IPS DF 4.7 (cell line): Measurements from ENCODE around the gene SSH3.

Source experiments
- DNase-seq: peaks from one replicate; pipeline ENCODE4 v3.0.0-alpha.2; 2013; ENCODE audit warnings: low spot score; ENCODE audit errors: extremely low read depth

SSH3 gene

DNA sequence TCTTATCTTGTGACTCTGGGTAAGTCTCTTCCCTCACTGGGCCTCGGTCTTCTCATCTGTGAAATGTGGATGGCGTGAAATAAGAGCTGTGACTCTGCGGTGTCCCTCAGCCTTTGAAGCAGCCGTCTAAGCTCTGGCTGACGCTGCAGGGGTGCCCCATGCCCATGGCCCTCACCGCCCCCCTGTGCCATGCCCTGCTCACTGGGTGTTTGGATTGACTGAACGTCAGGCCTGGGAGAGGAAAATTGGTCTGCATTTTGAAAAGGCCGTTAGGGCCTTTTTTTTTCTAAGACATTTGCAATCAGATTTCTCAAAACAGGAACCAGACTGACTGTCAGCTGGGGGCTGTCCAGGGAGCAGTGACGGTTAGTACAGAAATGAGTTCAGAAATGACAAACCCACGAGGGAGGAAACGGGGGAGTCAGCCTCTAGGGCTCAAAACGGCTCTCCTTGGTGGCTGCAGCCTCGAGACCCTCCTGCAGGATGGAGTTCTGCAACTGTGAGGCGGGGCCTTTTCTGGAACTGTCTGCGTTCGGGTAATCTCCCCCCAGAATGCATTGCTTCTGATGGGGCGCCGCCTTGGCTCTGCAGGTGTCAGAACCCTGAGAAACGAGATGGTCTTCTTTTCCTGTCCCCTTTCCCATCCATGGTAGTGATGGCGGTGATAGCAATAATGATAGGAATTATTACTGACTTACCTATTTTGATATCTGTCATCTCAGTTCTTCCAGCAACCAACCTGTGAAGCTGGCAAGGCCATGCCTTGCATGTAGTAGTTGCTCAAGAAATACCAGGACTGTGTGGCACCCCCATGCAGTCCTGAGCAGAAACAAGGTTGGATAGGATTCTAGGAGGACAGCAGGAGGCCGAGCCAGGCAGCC, 35.0 kb upstream of the SSH3 start:
- no peak for DNase-seq

DNA sequence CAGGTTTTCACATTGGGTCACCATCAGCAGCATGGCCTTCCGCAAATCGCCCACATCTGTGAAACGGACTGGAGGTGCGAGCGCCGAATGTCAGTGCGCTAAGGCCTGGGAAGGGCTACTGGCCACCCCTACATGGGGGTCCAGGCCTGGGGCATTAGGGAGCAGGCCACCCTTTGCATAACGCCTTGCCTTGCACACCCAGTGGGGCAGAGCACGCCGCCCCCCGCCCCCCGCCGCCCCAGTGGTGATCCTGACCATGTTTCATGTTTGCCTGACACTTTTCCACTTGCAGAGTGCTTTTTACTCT, 34.4 kb upstream of the SSH3 start:
- DNase-seq, result no peak

DNA sequence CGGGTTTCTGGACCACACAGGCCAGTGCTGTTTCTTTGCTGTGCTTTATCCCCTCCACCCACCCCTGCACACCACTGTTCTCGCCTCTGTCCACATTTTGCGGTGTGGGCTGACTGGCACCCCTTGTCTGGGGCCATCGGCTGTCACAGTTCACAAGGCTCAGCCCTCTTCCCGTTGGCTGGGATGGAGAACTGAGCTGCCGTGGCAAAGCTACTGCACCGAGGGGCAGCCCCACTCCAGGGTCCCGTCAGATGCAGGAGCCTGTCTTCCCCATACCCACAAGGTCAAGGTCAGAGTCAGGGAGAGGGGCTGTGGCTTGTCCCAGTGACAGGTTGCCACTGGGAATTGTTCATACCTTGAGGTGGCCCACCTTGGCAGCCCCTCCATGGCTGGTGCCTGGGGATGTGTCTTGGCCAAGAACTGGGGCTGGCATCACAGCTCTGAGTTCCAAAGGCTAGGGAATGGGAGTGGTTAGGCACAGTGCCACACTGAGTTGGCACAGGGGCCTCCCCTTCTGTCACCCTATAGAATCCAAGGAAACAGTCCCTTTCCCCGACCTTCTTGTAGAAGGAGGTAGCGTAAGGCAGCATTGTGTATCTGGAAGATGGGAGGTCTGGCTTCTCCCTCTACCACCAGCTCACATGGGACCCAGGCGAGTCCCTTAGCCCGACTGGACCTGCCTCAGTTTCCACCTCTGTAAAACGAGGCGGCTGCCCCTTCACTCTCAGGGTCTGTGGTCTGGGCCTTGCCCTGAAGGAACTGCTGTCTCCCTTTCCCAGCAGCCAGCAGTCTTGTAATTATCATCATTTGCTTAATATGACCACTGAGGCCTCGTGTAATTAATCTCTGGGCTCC, 33.7 kb upstream of the SSH3 start:
- DNase-seq, result no peak

DNA sequence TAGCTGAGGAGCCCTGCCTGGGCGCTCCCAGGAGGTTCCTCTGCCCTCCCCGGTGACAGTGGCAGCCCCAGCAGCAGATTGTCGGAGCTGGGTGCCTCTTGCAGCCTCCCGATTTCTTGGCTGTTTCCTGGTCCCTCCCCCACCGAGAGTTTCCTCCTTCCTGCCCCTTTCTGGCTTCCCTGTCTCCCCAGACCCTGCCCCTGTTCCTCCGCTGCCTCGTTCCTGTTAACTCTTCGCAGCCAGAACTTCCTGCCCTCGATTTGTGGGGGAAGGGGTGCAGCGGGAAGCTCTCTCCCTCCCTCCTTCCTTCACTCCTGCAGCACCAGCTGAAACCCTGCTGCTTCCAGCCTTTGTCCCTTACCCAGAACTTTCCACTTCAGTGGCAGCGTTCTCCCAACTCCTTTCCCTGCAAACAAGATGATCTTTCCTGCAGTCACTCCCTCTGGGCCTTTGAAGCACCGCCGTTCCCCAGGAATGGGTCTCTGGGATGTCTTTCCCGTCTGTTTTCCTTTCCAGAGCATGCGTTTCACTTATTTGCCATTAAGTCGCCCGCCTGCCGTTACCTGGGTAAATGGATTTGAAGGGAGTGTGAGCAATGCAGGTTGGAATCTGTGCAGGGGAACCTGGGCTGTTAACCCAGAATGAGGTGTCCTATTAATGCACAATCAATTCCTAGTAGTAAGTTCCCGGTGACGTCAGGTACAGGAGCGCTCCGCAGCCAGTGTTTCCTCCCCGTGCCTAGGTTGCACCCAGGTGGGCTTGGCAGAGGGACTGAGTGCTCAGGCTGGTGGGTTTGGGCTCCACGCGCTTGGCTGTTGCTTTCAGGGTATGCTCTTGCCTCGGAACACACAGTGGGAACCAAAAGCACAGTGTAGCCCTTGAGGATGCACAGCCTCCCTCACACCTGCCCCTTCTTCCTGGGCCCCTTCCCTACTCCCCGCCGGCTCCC, 32.8 kb upstream of the SSH3 start:
- no peak for DNase-seq

DNA sequence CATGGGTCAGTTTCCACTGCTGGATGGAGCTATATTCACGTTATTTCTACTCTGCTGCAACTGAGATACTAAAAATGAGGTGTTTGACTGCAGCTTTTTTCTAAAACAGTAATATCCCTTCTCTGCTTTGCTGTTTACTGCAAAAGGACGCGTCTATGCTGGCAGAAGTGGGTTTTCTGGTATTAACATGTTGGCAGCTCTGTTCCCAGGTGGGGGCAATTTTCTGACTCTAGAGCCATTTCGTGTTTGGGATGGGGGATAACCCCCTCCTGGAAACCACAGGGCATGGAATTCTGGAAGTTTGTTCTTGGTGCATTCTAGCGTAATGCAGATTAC, 32.2 kb upstream of the SSH3 start:
- DNase-seq, result no peak

DNA sequence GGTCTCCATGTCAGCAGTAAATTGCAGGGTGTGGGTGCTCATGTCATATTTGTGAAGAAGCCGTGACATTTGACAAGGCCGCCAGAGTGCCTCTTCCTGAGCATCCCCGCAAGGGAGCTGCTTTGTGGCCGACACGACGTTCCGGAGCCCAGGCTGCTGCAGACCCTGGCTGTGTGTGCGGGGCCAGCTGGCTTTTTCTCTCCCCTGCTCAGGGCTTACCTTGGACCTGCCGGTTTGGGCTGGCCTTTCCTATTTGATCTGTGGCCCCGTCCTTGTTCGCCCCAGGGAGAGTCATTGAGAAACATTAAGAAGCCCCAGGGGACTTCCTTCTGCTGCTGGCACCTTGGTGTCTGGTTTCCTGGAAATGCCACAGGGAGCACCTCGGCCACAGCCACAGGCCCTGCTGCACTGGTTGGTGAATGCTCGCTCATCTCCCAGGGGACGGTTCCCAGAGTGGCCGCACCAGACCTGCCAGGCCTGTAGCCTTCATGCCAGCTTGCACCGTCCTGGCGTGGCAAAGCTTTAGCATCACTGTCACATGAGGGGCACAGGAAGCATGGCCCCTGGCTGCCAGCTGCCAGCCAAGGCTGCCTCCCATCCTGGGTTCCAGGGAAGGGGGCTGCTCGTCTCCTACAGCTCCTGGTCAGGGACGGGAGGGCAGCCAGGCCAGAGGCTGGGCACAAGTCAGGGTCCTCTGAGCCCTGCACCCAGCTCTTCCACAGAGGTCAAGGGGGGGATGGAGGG, 31.6 kb upstream of the SSH3 start:
- DNase-seq, result no peak

DNA sequence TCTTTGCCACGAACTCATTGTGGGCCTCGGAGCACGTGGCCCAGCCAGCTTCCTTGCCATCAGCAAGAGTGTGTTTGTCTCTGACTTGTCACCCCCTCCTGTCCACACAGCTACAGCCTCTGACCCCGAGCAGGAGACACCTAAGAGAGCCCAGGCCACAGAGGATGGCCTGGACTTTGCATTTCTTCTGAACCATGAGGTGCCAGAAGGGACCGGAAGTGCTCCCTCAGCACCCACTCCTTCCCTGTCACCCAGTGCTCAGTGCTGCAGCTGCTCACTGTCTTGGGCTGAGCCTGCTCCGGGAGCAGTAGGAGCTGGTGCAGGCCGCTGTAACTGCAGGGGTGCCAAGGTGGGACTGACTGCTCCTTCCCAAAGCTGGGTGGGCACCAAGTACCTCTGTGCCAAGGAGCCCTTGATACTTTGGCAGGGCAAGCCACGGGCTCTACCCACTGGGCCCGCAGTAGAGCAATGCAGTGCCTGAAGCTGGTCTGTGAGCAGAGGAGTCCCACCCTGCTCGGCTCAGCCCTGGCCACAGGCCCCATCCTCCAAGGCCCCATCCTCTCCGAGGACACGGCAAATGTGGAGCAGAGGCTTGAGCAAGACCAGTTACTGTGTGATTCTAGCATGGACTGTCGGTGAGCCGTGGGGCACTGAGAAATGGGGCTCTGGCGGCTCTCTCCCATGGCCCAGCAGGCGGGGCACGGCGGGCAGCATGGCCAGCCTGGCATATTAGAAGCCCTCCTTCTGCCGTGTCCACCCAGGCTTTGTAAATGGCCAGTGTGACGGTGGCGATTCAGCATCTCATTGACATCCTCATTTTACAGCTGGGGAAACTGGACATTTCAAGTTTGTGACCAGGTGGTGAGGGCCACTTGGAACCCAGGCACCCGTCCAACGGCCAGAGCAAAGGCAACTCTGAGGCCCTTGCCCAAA, 30.7 kb upstream of the SSH3 start:
- no peak for DNase-seq

DNA sequence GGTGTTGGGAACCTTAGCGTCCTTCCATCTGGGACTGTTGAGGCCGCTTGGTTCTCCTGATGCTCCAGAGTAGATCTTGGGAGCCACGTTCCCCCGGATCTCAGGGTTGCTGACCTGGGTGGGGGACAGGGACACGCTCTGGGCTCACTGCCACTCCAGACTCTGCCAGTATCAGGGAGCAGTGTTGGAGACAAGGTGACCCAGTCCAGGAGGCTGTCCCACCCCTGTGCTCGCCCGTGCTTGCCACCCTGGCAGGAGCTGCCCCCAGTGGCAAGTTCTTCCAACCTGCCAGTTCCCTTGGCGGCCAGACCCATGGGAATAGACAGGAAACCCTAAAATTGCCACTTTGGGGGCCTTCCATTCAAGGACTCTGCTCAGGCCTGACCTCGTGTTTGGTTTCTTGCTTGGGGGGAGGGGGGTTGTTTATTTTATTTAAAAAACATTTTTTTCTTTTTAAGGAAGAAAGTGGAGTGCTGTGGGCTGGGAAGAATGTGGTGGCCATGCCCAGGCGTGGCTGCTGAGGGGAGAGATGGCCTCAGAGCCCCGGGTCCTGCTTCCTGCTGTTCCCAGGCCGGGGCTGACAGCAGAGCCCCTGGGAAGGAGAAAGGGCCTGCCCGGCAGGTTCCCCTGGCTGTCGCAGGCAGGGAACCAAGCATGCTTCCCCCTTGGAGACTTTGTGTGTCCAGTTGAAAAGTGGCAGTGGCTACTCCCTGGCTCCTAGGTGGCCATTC, 29.9 kb upstream of the SSH3 start:
- DNase-seq, result no peak

DNA sequence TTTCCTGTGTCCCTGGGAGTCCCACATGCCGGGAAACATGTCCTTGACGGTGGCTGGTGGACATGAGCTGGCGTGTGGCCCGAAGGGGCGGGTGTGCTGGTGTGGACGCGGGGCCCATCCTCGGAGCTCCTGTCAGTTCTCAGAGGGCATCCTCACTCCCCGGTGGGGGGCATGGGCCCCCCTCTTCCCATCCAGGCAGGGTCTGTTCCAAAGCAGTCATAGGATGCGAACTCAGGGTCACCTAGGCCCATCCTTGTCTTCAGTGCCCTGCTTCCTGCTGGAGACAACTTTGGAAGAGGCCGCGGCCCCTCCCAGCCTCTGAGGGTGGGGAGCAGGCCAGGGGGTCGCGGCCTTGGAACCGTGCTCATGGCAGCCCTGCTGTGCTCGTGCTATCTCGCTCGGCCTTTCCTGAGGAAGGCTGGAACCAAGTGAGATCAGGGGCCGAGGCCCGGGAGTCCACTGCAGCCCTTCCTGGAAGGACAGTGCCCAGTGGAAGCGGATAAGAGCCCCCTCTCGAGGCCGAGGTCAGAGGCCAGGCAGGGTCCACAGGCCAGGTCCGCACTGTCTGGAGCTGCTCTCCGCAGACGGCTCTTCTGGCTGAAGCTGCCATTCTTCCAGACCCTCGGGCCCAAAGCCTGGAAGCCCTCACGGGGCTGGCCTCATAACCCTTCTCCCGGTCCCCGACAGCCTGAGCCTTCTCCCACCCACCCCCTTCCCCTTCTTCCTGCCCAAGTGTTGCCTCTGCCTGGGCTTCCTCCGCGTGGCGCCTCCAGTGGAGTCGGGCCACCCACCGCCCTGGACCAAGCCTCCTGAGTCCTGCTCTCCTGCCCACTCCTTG, 28.3 kb upstream of the SSH3 start:
- no peak for DNase-seq

DNA sequence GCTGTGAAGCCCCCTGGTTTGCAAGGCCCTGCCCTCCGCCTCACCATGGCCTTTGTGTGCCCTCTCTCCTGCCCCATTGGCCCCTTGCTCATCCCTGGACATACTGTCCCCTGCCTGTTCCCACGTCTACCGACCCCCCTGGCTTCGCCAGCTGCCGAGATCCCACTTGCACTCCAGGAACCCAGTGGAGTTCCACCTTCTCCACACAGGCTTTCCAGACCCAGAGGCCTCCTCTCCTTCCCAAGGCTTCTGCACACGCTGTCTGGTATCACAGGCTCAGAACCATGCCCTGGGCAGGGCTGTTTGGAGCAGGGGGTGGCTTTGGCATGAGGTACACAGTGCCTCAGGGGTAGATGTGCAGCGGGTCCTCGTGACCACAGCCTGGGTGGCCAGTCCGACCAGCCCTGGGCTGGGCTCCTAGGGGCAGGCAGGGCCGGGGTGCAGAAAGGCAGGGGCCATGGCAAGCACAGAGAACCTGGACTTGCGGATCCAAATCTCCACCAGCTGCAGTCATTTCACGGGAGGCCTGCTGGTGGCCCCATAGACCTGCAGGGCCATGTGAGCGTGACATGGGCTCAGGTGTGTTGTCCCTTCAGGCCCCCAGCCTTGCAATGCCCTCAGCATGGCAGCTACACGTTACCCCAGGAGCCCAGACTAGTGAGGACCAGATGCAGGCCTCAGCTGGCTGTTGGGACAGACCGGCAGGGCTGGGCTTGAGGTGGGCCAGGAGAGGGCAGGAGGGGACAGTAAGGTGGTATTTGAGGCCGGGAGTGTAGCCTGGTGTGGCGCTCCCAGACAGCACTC, 27.5 kb upstream of the SSH3 start:
- DNase-seq, result no peak

DNA sequence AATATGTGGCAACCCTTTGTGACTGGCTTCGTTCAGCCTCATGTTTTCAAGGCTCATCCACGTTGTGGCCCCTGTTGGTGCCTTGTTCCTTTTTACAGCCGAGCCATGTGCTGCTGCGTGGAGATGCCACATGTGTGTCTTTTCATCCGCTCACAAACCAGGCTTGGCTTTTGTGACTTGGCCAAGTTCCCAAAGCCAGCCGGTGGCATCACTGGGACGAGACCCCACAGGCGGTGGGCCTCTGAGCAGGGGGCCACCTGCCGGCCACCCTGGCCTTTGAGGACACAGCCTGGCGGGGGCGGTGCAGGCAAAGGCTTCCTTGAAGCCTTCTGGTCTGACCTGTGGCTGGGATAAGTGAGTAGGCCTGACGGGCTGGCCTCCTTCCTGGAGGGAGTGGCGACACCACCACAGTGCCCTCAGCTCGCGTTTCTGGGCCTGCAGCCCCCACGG, 26.5 kb upstream of the SSH3 start:
- DNase-seq, result no peak

DNA sequence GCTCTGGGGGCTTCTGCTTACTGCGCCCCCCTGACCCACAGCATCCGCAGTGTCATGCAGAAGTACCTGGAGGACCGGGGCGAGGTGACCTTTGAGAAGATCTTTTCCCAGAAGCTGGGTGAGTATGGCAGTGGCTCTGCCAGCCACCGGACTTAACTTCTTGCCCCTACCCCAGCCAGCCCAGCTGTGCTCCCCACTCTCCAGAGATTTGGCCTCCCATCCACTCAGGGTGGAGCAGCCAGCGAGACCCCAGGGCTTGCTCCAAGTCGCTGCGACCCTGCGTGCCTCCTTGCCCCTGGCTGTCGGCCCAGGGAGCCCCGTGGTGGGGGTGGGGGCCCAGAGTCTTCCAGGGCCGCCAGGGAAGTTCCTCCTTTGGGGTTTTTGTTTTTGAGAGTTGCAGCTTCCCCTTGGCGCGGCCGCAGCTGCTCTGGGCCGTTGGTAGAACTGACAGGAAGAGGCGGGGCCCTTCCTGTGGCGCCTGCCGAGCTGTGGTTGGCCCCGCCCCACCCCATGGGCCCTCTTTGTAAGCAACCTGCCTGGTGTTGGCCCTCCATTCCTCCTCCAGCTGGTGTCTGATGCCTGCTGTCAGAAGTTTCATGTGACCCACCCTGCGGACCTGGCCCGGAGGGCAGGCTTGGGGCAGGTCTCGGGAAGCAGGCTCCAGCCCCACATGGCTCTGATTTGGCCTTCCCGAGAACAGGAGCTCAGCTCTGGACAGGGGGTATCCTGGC, 25.9 kb upstream of the SSH3 start:
- no peak for DNase-seq

DNA sequence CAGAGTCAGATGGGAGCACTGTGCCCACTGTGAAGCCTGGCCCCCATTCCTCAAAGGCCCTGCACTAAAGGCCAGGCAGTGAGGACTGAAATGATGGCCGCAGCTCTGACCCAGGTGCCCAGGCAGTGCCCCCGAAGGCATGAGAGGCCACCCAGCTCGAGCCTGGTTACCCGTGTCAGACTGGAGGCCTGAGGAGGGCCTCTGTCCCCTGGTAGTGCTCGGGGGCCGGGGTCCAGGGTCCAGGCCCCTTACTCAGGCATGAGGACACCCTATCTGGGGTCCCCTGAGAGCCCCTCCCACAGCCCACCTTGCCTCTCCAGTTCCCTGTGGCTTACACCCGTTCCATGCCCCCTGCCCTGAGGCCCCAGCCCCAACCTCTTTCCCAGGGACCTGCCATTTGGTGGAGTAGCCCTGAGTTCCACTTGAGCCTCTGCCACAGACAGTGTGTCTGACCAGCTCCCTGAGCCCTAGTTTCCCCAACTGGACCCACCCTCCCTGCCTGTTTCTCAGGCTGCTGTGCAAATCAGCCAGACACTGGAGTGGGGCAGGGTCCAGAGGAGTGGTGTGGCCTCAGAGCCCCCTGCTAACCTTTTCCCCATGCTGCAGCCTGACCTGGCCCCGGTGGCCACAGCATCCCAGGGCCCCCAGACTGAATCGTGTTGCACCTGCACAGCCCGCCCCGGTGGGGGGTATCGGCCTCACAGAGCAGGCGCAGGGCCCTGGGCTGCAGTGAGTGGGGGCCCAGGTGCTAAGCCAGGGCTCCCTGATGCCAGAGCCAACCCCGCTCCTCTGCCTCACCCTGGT, 25.0 kb upstream of the SSH3 start:
- DNase-seq, result no peak

DNA sequence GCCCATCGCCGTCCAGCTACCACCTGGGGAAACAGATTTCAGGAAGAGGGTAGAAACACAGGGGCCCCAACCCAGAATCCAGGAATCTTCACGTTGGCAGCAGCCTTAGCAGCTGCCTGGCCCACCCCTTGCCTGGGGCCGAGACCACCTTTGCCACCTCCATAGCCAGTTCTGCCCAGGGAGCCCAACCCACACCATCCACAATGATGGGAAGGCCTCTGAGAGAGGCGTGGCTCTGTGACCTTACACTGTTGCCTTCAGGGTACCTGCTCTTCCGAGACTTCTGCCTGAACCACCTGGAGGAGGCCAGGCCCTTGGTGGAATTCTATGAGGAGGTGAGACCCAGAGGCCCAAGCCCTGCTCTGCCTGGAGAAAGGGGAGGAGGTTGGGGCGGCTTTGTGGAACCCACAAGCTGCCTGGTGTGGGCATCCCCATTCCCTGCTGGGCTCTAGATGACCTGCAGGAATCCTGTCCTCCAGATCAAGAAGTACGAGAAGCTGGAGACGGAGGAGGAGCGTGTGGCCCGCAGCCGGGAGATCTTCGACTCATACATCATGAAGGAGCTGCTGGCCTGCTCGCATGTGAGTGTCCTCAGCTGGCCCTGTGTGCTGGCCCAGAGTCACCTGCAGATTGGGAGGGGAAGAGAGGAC, 24.3 kb upstream of the SSH3 start:
- DNase-seq, result no peak

DNA sequence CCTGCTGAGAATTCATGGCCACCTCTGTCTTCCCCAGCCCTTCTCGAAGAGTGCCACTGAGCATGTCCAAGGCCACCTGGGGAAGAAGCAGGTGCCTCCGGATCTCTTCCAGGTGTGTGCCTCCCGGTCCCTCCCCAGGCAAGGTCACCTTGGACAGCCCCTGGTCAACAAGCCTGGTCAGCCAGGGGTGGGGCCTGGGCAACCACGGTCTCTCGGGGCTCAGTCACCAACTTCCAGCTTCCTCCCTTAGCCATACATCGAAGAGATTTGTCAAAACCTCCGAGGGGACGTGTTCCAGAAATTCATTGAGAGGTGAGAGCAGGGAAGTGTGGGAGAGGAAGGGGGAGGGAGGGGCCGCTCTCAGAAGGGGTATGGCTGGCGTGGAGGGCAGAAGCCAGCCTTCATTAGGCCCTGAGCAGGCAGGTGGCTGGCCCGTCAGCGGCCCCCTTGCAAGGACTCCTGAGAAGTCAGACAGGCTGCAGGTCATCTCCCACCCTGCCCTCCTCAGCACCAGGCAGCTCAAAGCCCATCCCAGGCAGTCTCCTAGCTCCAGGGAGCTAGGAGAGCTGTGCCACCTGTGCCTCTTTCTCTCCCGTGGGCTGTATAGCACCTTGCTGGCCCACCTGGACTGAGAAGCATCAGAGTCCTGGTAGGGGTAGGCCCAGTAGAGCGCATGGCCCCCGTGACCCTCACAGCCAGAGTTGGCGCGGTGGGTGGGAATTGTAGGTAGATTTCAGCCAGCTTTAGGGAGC, 23.6 kb upstream of the SSH3 start:
- DNase-seq, result no peak
